DMS79 (cell line): ENCODE data around the gene OAS1.

Experiments used
- DNase-seq: peaks from one replicate; lab custom pipeline; 2025; lab: John Stamatoyannopoulos, UW

The OAS1 gene

GRCh38 chr12:112965643-112966042 lies 58.9 kb downstream of the OAS1 start:
- DNase-seq = no peak

DNA sequence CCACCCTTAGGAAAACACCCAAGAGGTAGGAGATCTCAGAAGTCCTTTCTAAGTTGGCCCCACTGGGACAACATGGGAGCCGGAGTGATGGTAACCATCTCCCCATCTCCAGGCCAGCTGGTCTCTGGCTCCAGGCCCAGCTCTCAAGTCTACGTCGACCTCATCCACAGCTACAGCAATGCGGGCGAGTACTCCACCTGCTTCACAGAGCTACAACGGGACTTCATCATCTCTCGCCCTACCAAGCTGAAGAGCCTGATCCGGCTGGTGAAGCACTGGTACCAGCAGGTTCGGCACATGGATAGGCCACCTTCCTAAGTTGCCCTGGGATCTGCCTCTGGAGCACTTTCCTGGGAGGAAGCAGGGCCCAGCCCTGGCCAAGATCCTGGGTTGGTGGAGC lies 60.5 kb downstream of the OAS1 start:
- no peak for DNase-seq

DNA sequence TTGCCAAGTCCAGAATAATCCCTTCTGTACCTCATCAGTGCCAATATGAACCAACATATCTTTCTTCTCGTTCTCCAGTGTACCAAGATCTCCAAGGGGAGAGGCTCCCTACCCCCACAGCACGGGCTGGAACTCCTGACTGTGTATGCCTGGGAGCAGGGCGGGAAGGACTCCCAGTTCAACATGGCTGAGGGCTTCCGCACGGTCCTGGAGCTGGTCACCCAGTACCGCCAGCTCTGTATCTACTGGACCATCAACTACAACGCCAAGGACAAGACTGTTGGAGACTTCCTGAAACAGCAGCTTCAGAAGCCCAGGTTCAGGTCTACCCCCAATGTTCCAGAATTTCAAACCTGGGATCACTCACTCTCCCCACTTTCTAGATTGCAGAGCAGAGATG lies 61.1 kb downstream of the OAS1 start:
- no peak for DNase-seq
